A549 (cell line): ENCODE measurements around the gene ARIH2. TPM values are rescaled to one million over a fixed set of nuclear protein-coding genes. Genes with fewer than 3 reads are reported as not detected.

ENCODE experiments used
- ATAC-seq, 2 experiments: fragments of 200-7000 bp in 1 of 2; fragments of >200 bp in 1 of 2; cut with Nextera tagmentation in 1 of 2; cut with Tn5 transposase in 1 of 2; 3 replicates each; pipeline versions ENCODE4 v1.8.0 to v1.9.1; 2018 to 2020; ENCODE audit warnings: mild to moderate bottlenecking in 1 of 2, moderate library complexity in 1 of 2
- CTCF ChIA-PET: fragments of 300-600 bp; sonication (Branson Sonifier 250); formaldehyde crosslinking; extraction: SDS; loops from one replicate; lab custom pipeline; 2021; ENCODE audit warnings: antibody characterized with exemption, inconsistent platforms; lab: Yijun Ruan, JAX
- POLR2A ChIA-PET: fragments of 350-600 bp; formaldehyde crosslinking; extraction: SDS; loops from one replicate; lab custom pipeline; 2021; ENCODE audit warnings: antibody characterized with exemption, inconsistent platforms; lab: Yijun Ruan, JAX
- DNase-seq, 2 experiments: peaks; one replicate each; pipeline versions ENCODE4 v3.0.0 to v3.0.0-alpha.2; 2011 to 2016; ENCODE audit warnings: low read depth in 1 of 2, low spot score in 1 of 2
- FAIRE-seq: peaks from 2 replicates; lab custom pipeline; 2011; peaks lifted over from hg19 to GRCh38; lab: Jason Lieb, UNC
- H3K27ac ChIP-seq, 2 experiments: fragments of >200 bp; sonication (Bioruptor Twin); formaldehyde crosslinking; 3 replicates each; pipeline ENCODE4 v1.5.1; 2016 to 2017
- H3K4me1 ChIP-seq: fragments of >200 bp; sonication (Bioruptor Twin); formaldehyde crosslinking; 3 replicates; pipeline ENCODE4 v1.6.1; 2016
- H3K4me2 ChIP-seq: fragments of >200 bp; sonication (Bioruptor Twin); formaldehyde crosslinking; 3 replicates; pipeline ENCODE4 v1.6.1; 2016
- H3K4me3 ChIP-seq: fragments of >200 bp; sonication (Bioruptor Twin); formaldehyde crosslinking; 3 replicates; pipeline ENCODE4 v1.5.1; 2016
- H3K9me3 ChIP-seq: fragments of >200 bp; sonication (Bioruptor Twin); formaldehyde crosslinking; 3 replicates; pipeline ENCODE4 v1.6.1; 2016
- BHLHE40 ChIP-seq: IDR thresholded peaks from 2 replicates; pipeline ENCODE4 v1.6.1; 2012; ENCODE audit warnings: low read depth, low read length, inconsistent platforms
- CEBPB ChIP-seq, 2 experiments: fragments of >200 bp in 1 of 2; sonication (Bioruptor Twin) in 1 of 2; formaldehyde crosslinking in 1 of 2; IDR thresholded peaks; 2 replicates each; pipeline ENCODE4 v1.6.1; 2012 to 2016
- CHD4 ChIP-seq: fragments of 200-600 bp; sonication (generic); IDR thresholded peaks from 2 replicates; pipeline ENCODE4 v1.6.1; 2016; ENCODE audit warnings: antibody characterized with exemption, mild to moderate bottlenecking, borderline replicate concordance
- EHMT2 ChIP-seq: fragments of 200-600 bp; sonication (generic); IDR thresholded peaks from 2 replicates; pipeline ENCODE4 v1.6.1; 2016; ENCODE audit warnings: antibody characterized with exemption, low read depth, mild to moderate bottlenecking, moderate library complexity
- ESRRA ChIP-seq: fragments of 150-350 bp; IDR thresholded peaks from 2 replicates; pipeline ENCODE4 v1.6.1; 2014; ENCODE audit warnings: mild to moderate bottlenecking, low read length, borderline replicate concordance
- FOSB ChIP-seq: fragments of 250-450 bp; sonication (Bioruptor Pico); IDR thresholded peaks from 2 replicates; pipeline ENCODE4 v1.5.0; 2020; ENCODE audit warnings: mild to moderate bottlenecking, moderate library complexity
- HDAC2 ChIP-seq: fragments of 200-600 bp; sonication (generic); IDR thresholded peaks from 2 replicates; pipeline ENCODE4 v1.6.1; 2016
- HOXA7 ChIP-seq: fragments of 250-450 bp; sonication (Bioruptor Pico); IDR thresholded peaks from 2 replicates; pipeline ENCODE4 v1.5.0; 2020; ENCODE audit warnings: mild to moderate bottlenecking, moderate library complexity
- HOXB5 ChIP-seq: fragments of 250-450 bp; sonication (Bioruptor Pico); IDR thresholded peaks from 2 replicates; pipeline ENCODE4 v1.5.0; 2020; ENCODE audit warnings: mild to moderate bottlenecking, moderate library complexity
- JUNB ChIP-seq: fragments of >200 bp; sonication (Bioruptor Twin); formaldehyde crosslinking; IDR thresholded peaks from 2 replicates; pipeline ENCODE4 v1.6.1; 2016
- KDM1A ChIP-seq: fragments of 200-600 bp; sonication (generic); IDR thresholded peaks from 2 replicates; pipeline ENCODE4 v1.6.1; 2016; ENCODE audit warnings: low read depth, mild to moderate bottlenecking
- MAFK ChIP-seq: fragments of 450-650 bp; IDR thresholded peaks from 2 replicates; pipeline ENCODE4 v1.6.1; 2014; ENCODE audit not compliant: partially characterized antibody
- NFE2L2 ChIP-seq: fragments of 150-350 bp; conservative IDR thresholded peaks from 2 replicates; pipeline ENCODE4 v1.6.1; 2014; ENCODE audit warnings: low read length
- POLR2AphosphoS2 ChIP-seq: conservative IDR thresholded peaks from 2 replicates; pipeline ENCODE4 v1.6.1; 2012; ENCODE audit warnings: low read length, improper control_type of control experiment, inconsistent platforms
- RAD21 ChIP-seq, 2 experiments: fragments of >200 bp in 1 of 2; sonication (Bioruptor Twin) in 1 of 2; formaldehyde crosslinking in 1 of 2; IDR thresholded peaks in 1 of 2; conservative IDR thresholded peaks in 1 of 2; 2 replicates in 1 of 2; 3 replicates in 1 of 2; pipeline ENCODE4 v1.6.1; 2012 to 2018; ENCODE audit warnings: inconsistent platforms in 1 of 2
- RARB ChIP-seq: fragments of 250-450 bp; sonication (Bioruptor Pico); IDR thresholded peaks from 2 replicates; pipeline ENCODE4 v1.8.0; 2021; ENCODE audit warnings: mild to moderate bottlenecking, moderate library complexity
- RFX5 ChIP-seq: fragments of 450-650 bp; IDR thresholded peaks from 2 replicates; pipeline ENCODE4 v1.7.1; 2014; ENCODE audit warnings: antibody characterized with exemption, mild to moderate bottlenecking, moderate library complexity
- RNF2 ChIP-seq: fragments of 200-600 bp; sonication (generic); IDR thresholded peaks from 2 replicates; pipeline ENCODE4 v1.6.1; 2016; ENCODE audit warnings: low read depth, mild to moderate bottlenecking, antibody characterized with exemption, moderate library complexity, borderline replicate concordance
- SMC3 ChIP-seq: fragments of >200 bp; sonication (Bioruptor Twin); formaldehyde crosslinking; IDR thresholded peaks from 3 replicates; pipeline ENCODE4 v1.6.1; 2018; ENCODE audit warnings: inconsistent platforms
- TP53 ChIP-seq: fragments of 250-450 bp; sonication (Bioruptor Pico); IDR thresholded peaks from 2 replicates; pipeline ENCODE4 v1.5.0; 2021; ENCODE audit warnings: mild to moderate bottlenecking, moderate library complexity
- ZC3H11A ChIP-seq: fragments of 450-650 bp; IDR thresholded peaks from 2 replicates; pipeline ENCODE4 v1.6.1; 2014; ENCODE audit warnings: antibody characterized with exemption, mild to moderate bottlenecking
- ZFP36 ChIP-seq: fragments of 450-650 bp; IDR thresholded peaks from 2 replicates; pipeline ENCODE4 v1.6.1; 2014; ENCODE audit warnings: borderline replicate concordance; ENCODE audit not compliant: partially characterized antibody
- WGBS: methylation state at CpG from one replicate; pipeline ENCODE4 v1.1.6; 2017; ENCODE audit errors: missing lambda C conversion rate; 5-methylcytosine and 5-hydroxymethylcytosine counted together
- polyA plus RNA-seq, 4 experiments: library from polyadenylated mRNA; depleted of rRNA in 3 of 4; stranded (reverse); fragments of >200 nt; fragmentation: RNase III in 1 of 4; extraction: RNeasy Plus Mini Kit Qiagen cat#74134 plus additional on column Dnase treatment in 1 of 4; gene quantifications; 2 replicates in 3 of 4; 3 replicates in 1 of 4; pipeline ENCODE4 v1.2.3, GENCODE V29; 2011 to 2017
- TF ChIP-seq, protein P1 (sequence below): fragments of >200 bp; sonication (Bioruptor Twin); formaldehyde crosslinking; IDR thresholded peaks from 3 replicates; pipeline ENCODE4 v1.6.1; 2016
- TF ChIP-seq, protein P2 (sequence below): fragments of >200 bp; sonication (Bioruptor Twin); formaldehyde crosslinking; IDR thresholded peaks from 2 replicates; pipeline ENCODE4 v1.6.1; 2016
- TF ChIP-seq, protein P3 (sequence below): fragments of 250-450 bp; sonication (Bioruptor Pico); IDR thresholded peaks from 2 replicates; pipeline ENCODE4 v1.5.0; 2021; ENCODE audit warnings: mild to moderate bottlenecking, moderate library complexity, borderline replicate concordance
- TF ChIP-seq, protein P4 (sequence below): fragments of 150-350 bp; IDR thresholded peaks from 2 replicates; pipeline ENCODE4 v1.6.1; 2014; ENCODE audit warnings: low read depth, mild to moderate bottlenecking, low read length
- TF ChIP-seq, protein P5 (sequence below): IDR thresholded peaks from 2 replicates; pipeline ENCODE4 v1.6.1; 2012

The ARIH2 gene
- polyA plus RNA-seq, 2 of the 4 experiments (the other 2 are of a cell fraction), result 52.4 to 88.8 TPM

DNA sequence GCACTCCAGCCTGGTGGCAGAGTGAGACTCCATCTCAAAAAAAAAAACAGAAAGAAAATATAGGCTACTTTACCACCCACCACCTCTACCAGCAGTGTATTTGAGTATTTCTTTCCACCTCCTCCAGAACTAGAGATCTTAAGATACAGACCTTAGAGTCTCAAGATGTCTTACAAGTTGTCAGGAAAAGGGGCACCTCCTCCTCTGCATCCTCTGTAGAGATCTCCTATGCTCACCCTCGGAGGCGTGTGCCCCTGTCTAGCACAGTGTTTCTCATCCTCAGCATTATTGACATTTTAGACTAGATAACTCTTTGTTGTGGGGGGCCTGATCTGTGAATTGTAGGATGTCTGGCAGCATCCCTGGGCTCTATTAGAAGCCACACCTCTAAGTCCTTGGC, 43.7 kb downstream of the ARIH2 start:
- POLR2A ChIA-PET, result no interaction called here
- ATAC-seq, result no peak
- TF ChIP-seq KDM1A, result no peak
- TF ChIP-seq, protein P1, sequence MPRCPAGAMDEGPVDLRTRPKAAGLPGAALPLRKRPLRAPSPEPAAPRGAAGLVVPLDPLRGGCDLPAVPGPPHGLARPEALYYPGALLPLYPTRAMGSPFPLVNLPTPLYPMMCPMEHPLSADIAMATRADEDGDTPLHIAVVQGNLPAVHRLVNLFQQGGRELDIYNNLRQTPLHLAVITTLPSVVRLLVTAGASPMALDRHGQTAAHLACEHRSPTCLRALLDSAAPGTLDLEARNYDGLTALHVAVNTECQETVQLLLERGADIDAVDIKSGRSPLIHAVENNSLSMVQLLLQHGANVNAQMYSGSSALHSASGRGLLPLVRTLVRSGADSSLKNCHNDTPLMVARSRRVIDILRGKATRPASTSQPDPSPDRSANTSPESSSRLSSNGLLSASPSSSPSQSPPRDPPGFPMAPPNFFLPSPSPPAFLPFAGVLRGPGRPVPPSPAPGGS, result no peak
- no peak for TF ChIP-seq HOXB5
- no peak for TF ChIP-seq EHMT2
- no peak for TF ChIP-seq BHLHE40
- no peak for TF ChIP-seq ZFP36
- TF ChIP-seq JUNB, result no peak
- TF ChIP-seq TP53, result no peak
- no peak for TF ChIP-seq SMC3
- no peak for TF ChIP-seq RAD21 (conservative IDR thresholded peaks at IDR 0.05 in 1 of 2, IDR thresholded peaks at IDR 0.05 in 1 of 2)
- no peak for TF ChIP-seq FOSB (CRISPR knock-in tag)
- TF ChIP-seq, protein P2, sequence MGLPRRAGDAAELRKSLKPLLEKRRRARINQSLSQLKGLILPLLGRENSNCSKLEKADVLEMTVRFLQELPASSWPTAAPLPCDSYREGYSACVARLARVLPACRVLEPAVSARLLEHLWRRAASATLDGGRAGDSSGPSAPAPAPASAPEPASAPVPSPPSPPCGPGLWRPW, result no peak
- TF ChIP-seq, all 56 proteins: peak for 0
- WGBS, result 88% methylated on average over 2 of the region's 2 CpGs
- no peaks in the 10 kb centered on the region for H3K4me1 ChIP-seq
- DNase-seq (no peak), FAIRE-seq (no peak)
- no peaks in the 10 kb centered on the region for H3K9me3 ChIP-seq
- no peak overlapping the region for H3K27ac ChIP-seq
- CTCF ChIA-PET, result interaction anchor here (1.3 kb wide), 1 partner anchor 26 kb away, joined by 4 read pairs; no protein-coding TSS in a partner anchor
- no peak overlapping the region for H3K4me3 ChIP-seq
- no peak overlapping the region for H3K4me2 ChIP-seq

DNA sequence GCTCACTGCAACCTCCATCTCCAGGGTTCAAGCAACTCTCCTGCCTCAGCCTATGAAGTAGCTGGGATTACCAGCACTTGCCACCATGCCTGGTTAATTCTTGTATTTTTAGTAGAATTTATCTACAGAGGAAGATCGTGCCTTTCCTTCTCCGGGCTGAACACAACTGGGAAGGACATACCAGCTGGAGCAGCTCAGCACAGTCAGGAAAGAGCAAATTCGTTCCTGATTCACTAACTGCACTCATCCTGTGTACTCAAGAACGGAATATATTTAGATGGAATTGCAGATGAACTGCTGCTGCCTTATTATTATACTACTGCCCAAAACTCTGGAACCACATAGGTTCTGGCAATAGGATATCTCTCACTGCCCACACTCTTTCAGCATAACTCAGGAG, 44.3 kb downstream of the ARIH2 start:
- ATAC-seq, result no peak
- TF ChIP-seq ZFP36, result no peak
- TF ChIP-seq CHD4, result no peak
- TF ChIP-seq HOXA7 (CRISPR knock-in tag), result no peak
- TF ChIP-seq, protein P3, sequence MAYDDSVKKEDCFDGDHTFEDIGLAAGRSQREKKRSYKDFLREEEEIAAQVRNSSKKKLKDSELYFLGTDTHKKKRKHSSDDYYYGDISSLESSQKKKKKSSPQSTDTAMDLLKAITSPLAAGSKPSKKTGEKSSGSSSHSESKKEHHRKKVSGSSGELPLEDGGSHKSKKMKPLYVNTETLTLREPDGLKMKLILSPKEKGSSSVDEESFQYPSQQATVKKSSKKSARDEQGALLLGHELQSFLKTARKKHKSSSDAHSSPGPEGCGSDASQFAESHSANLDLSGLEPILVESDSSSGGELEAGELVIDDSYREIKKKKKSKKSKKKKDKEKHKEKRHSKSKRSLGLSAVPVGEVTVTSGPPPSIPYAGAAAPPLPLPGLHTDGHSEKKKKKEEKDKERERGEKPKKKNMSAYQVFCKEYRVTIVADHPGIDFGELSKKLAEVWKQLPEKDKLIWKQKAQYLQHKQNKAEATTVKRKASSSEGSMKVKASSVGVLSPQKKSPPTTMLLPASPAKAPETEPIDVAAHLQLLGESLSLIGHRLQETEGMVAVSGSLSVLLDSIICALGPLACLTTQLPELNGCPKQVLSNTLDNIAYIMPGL (CRISPR knock-in tag), result no peak
- TF ChIP-seq, protein P4, sequence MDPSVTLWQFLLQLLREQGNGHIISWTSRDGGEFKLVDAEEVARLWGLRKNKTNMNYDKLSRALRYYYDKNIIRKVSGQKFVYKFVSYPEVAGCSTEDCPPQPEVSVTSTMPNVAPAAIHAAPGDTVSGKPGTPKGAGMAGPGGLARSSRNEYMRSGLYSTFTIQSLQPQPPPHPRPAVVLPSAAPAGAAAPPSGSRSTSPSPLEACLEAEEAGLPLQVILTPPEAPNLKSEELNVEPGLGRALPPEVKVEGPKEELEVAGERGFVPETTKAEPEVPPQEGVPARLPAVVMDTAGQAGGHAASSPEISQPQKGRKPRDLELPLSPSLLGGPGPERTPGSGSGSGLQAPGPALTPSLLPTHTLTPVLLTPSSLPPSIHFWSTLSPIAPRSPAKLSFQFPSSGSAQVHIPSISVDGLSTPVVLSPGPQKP, result no peak
- TF ChIP-seq MAFK, result no peak
- no peak for TF ChIP-seq RFX5
- TF ChIP-seq, protein P5, sequence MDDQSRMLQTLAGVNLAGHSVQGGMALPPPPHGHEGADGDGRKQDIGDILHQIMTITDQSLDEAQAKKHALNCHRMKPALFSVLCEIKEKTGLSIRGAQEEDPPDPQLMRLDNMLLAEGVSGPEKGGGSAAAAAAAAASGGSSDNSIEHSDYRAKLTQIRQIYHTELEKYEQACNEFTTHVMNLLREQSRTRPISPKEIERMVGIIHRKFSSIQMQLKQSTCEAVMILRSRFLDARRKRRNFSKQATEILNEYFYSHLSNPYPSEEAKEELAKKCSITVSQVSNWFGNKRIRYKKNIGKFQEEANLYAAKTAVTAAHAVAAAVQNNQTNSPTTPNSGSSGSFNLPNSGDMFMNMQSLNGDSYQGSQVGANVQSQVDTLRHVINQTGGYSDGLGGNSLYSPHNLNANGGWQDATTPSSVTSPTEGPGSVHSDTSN, result no peak
- TF ChIP-seq POLR2AphosphoS2, result no peak
- no peak for TF ChIP-seq ESRRA
- TF ChIP-seq RAD21 (conservative IDR thresholded peaks at IDR 0.05 in 1 of 2, IDR thresholded peaks at IDR 0.05 in 1 of 2), result no peak
- no peak for TF ChIP-seq KDM1A
- TF ChIP-seq NFE2L2, result no peak
- TF ChIP-seq HDAC2, result no peak
- no peak for TF ChIP-seq ZC3H11A
- TF ChIP-seq RARB (CRISPR knock-in tag), result no peak
- no peak for TF ChIP-seq CEBPB (IDR thresholded peaks at IDR 0.05)
- TF ChIP-seq RNF2, result no peak

More for the DNA sequence above, 44.3 kb downstream of the ARIH2 start:
- no peaks in the 10 kb centered on the region for H3K9me3 ChIP-seq
- POLR2A ChIA-PET, result no interaction called here
- FAIRE-seq, result no peak
- no peaks in the 10 kb centered on the region for H3K4me1 ChIP-seq
- H3K4me3 ChIP-seq, result no peak overlapping the region
- H3K4me2 ChIP-seq, result no peak overlapping the region
- CTCF ChIA-PET, result interaction anchor here (1.3 kb wide), 1 partner anchor 25 kb away, joined by 4 read pairs; no protein-coding TSS in a partner anchor
- H3K27ac ChIP-seq, result no peak overlapping the region
- no peak for DNase-seq
- WGBS, result 92% methylated on average over 4 of the region's 4 CpGs
